ENCODE measurements around the gene KCNV2. TPM values are rescaled to one million over a fixed set of nuclear protein-coding genes. Genes with fewer than 3 reads are reported as not detected.

The KCNV2 gene
- total RNA-seq, 3 donors from 2014 or later (not counting 1 experiment from before 2014, with no cell fraction given) = not detected

GRCh38 chr9:2676466-2676865, 40.8 kb upstream of the KCNV2 start:
- H3K9me3 ChIP-seq (ENCODE audit: control insufficient read depth, insufficient read depth, low read length) = no peaks in the 10 kb centered on the region
- no peaks in the 10 kb centered on the region for H3K36me3 Mint-ChIP-seq
- WGBS (ENCODE audit: insufficient coverage) = 86% methylated on average over 4 of the region's 4 CpGs
- TF ChIP-seq CTCF (IDR thresholded peaks at IDR 0.05) = no peak
- no peaks in the 10 kb centered on the region for H3K4me1 Mint-ChIP-seq
- no peak overlapping the region for H3K27ac Mint-ChIP-seq
- DNase-seq (no peak), ATAC-seq (no peak)
- H3K27me3 ChIP-seq (ENCODE audit: control insufficient read depth, insufficient read depth, low read length) = no peaks in the 10 kb centered on the region
- no peaks in the 10 kb centered on the region for H3K4me1 ChIP-seq (ENCODE audit: control insufficient read depth, insufficient read depth, low read length)
- no peak overlapping the region for H3K27ac ChIP-seq (ENCODE audit: low read length)
- H3K9me3 Mint-ChIP-seq = no peaks in the 10 kb centered on the region
- intact Hi-C loops (cut with micrococcal nuclease) = no loop called here
- H3K27me3 Mint-ChIP-seq (ENCODE audit: low read depth in 2 of 2) = peaks cover 6 to 7% of the 10 kb centered on the region in 2 donors
- H3K4me3 Mint-ChIP-seq = no peak overlapping the region
- H3K36me3 ChIP-seq (ENCODE audit: control insufficient read depth, insufficient read depth, low read length) = no peaks in the 10 kb centered on the region
- H3K4me3 ChIP-seq (ENCODE audit: low read length) = no peak overlapping the region

- 70% methylated on average over 5 of the region's 5 CpGs for WGBS (ENCODE audit: insufficient coverage)
Measured at GRCh38 chr9:2677915-2678889, 39.1 kb upstream of the KCNV2 start.

GRCh38 chr9:2679011-2679410, 38.3 kb upstream of the KCNV2 start:
- Histone ChIP-seq H3K27ac (ENCODE audit: low read length) (no peak overlapping the region), H3K27me3 (ENCODE audit: control insufficient read depth, insufficient read depth, low read length) (no peaks in the 10 kb centered on the region), H3K9me3 (ENCODE audit: control insufficient read depth, insufficient read depth, low read length) (no peaks in the 10 kb centered on the region), H3K4me1 (ENCODE audit: control insufficient read depth, insufficient read depth, low read length) (no peaks in the 10 kb centered on the region), H3K36me3 (ENCODE audit: control insufficient read depth, insufficient read depth, low read length) (no peaks in the 10 kb centered on the region), H3K4me3 (ENCODE audit: low read length) (no peak overlapping the region)
- H3K36me3 Mint-ChIP-seq = no peaks in the 10 kb centered on the region
- intact Hi-C loops (cut with micrococcal nuclease) = no loop called here
- no peak overlapping the region for H3K4me3 Mint-ChIP-seq
- DNase-seq = no peak
- no peaks in the 10 kb centered on the region for H3K4me1 Mint-ChIP-seq
- 96% methylated on average over 2 of the region's 2 CpGs for WGBS (ENCODE audit: insufficient coverage)
- H3K27me3 Mint-ChIP-seq (ENCODE audit: low read depth in 2 of 2) = peaks cover 0 to 7% of the 10 kb centered on the region in 2 donors
- no peak for TF ChIP-seq CTCF (IDR thresholded peaks at IDR 0.05)
- no peak overlapping the region for H3K27ac Mint-ChIP-seq
- H3K9me3 Mint-ChIP-seq = no peaks in the 10 kb centered on the region
- ATAC-seq = no peak

More at GRCh38 chr9:2677915-2678889, 39.1 kb upstream of the KCNV2 start:
- Histone ChIP-seq H3K4me3 (ENCODE audit: low read length) (no peak overlapping the region), H3K4me1 (ENCODE audit: control insufficient read depth, insufficient read depth, low read length) (no peaks in the 10 kb centered on the region), H3K36me3 (ENCODE audit: control insufficient read depth, insufficient read depth, low read length) (no peaks in the 10 kb centered on the region), H3K27ac (ENCODE audit: low read length) (no peak overlapping the region), H3K27me3 (ENCODE audit: control insufficient read depth, insufficient read depth, low read length) (no peaks in the 10 kb centered on the region), H3K9me3 (ENCODE audit: control insufficient read depth, insufficient read depth, low read length) (no peaks in the 10 kb centered on the region)
- no peak overlapping the region for H3K4me3 Mint-ChIP-seq
- DNase-seq (no peak), ATAC-seq (no peak)
- H3K9me3 Mint-ChIP-seq = no peaks in the 10 kb centered on the region
- TF ChIP-seq CTCF (IDR thresholded peaks at IDR 0.05) = no peak
- H3K36me3 Mint-ChIP-seq = no peaks in the 10 kb centered on the region
- no peaks in the 10 kb centered on the region for H3K4me1 Mint-ChIP-seq
- H3K27ac Mint-ChIP-seq = no peak overlapping the region
- intact Hi-C loops (cut with micrococcal nuclease) = no loop called here
- peaks cover 0 to 7% of the 10 kb centered on the region in 2 donors for H3K27me3 Mint-ChIP-seq (ENCODE audit: low read depth in 2 of 2)

Measured in natural killer cell (primary cell).